ENCODE results near the gene CSNK2A3.
"Not testable (repeated sequence)": the region's sequence is repeated elsewhere in the genome, so short reads cannot be mapped to it uniquely, and the experiment has no call there.

Gene CSNK2A3

DNA sequence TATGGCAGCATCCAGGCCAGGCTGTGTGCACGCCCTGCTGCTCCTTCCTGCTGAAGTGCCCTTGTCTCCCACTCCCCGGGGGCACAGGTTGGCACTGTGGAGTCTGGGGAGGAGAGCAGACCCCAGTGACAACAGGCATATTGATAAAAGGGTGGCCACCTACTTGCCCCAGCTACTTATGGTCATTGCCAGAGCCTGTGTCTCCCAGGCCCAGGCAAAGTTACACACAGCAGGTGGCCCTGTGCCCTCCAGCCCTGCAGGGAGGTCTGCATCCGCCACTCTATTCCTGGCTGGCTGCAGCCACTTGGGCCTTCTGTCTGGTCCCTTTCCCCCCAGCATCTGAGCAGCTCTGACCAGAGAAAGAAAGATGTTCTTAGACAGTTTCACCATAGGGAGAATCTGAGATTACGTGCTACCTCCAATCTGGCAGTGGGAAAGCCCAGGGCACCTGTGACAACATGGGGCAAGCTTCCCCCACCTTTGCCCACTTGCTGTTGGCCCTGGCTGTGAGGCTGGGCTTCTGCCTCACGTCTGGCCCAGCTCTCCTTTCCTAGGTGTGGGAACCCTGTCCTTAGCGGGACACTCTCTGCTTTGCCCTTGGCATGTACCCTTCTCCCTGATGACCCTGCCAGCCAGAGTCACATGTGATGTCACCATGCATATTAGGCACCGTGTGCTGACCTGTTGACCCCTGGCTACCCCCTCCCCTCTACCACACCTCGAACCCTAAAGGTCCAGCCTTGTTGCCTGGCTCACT is 25.3 kb upstream of the CSNK2A3 start:
- no peak for DNase-seq

DNA sequence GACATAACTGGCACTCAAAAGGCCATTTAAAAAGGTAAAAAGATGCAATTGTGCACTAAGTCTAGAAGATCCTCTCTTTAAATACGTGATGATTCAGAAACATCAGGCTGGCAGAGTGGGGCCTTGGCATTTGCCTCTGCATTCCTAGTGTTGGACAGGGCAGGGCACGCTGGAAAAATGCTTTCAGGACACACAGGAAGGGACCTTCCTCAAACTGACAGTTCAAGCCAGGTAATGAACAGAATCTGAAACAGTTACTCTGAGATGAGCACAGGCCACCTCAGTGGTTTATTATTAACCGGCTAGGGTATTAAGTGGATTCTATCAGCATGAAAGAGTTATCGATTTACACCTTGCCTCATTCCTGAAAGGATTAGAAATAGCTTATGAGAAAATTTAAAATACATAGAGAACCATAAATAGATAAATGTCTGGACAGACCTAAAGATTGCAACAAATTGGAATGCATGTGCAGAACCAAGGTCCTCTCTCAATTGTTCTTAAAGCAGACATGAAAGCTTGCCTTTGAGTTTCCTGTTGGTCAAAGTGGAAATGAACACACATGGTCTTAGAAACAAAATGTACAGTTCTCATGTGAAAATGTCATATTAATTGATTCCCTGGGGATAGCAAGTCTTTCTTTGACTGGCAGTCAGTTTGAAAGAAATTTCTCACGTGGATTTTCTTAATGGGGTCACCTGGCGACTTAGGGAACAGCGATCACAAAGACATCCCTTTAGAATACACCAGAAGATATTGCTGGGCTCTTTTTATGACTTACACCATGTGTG is 21.5 kb upstream of the CSNK2A3 start:
- no peak for DNase-seq

DNA sequence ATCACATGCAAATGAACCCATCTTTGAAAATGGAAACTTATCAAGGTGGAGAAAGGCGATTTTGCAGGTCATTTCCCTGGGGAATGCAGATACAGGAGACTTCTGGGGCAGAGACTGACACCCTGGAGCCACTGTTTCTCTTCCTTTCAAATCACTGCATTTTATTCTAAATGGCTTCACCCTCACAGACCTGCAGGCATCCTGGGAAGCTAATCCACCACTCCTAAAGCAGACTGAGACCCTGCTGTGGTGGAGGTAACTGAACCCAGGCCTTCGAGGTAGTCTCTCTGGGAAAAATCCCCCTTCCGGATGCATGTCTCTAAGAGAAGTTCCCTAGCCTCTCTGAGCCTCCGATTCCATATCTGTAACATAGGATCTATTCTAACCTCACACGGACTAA is 20.9 kb upstream of the CSNK2A3 start:
- DNase-seq: no peak

DNA sequence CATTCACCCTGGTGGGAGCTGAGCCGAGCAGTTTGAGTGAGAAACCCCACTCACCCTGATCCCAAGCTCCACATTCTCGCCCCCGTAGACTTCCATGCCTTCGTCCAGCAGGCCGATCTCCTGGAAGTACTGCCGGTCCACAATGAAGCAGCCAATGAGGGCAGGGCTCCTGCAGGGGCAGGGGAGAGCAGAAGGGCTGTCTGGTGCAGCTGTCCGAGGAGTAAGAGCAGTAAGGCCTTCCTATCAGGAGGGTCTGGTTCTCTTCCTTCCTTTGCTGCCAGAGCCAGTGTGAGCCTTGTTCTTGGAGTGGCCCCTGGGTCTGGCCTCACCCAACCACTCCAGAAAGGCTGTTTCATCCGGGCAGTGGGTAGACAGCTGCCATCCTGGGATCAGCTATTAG is 19.4 kb upstream of the CSNK2A3 start:
- DNase-seq: no peak

DNA sequence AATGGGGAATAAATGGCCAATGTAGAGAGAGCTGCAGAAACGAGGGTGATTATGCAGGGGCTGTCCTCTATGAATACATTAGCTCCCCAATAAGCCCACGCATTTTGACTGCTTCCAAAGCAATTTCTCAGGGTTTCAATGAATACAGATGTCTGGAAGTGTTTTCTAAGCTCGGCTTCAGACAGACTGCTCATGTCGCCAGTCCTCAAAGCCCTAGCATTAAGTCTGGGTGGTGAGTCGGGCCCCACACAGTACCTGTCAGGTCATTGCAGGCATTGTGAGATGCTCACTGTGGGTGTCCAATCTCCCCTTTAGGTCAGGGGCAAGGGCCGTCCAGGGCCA is 17.9 kb upstream of the CSNK2A3 start:
- no peak for DNase-seq

DNA sequence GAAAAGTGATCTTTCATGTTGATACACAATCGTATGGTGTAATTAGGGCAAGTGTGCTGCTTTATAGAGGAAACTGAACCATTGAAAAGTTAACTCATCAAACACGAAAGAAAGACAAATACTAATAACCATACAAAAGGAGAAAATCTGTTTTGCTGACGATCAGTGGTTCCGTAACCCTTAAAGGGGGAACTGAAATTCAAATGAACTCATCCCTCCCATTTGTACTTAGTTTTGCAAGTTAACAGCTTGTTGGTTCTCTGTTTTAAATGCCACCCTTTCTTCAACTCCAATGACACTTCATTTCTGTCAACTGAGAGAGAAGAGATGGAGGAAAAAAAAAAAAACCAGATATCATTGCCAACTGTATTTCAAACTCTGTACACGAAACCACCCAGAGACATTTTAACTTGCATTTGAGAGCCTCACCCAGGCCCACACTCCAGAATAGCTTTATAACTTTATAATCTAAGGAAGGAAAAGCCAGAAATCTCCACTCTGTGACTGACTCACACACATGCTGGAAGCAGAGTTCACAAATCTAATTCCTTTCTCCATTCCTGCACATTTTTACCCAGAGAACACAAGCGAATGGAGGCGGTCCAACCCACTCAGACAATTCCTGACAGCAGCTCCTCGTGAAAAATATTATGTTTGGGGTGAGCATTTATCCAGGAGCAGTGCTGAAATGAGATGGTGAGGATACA is 17.4 kb upstream of the CSNK2A3 start:
- no peak for DNase-seq

DNA sequence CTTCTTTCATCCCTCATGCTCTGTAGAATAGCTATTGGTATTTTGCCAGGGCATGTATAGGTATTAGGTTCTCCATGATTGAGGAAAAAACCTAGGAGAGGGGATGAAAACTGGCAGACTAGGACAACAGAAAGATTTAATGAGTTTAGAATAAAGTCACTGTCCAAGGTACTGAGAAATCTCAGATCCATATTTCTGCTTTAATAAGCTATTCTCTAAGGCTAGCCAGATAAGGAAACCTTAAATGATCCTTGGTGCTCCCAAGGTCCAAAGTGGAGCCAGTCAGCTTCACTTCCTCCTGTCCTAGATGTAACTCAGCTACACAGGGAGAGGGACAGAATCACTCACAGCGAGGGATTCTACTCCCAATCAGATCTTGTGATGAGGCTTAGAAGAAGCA is 13.7 kb upstream of the CSNK2A3 start:
- DNase-seq: no peak

DNA sequence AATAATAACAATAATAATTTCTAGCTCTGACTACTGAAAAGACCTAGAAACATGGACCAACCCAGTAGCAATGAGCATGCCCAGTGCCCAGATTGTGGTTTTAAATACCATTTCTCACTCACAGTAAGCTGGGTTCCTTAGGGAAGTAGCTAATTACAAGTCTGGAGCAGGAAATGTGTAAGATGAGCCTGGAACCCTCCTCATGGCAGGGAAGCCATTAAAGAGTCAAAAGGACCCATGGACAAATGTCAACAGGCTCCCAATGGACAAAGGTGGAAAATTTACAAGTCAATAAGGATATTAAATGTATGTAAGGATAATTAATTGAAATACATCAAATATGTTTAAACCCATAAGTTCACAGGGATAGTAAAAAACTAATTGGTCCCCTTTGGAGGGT is 10.6 kb upstream of the CSNK2A3 start:
- no peak for DNase-seq

DNA sequence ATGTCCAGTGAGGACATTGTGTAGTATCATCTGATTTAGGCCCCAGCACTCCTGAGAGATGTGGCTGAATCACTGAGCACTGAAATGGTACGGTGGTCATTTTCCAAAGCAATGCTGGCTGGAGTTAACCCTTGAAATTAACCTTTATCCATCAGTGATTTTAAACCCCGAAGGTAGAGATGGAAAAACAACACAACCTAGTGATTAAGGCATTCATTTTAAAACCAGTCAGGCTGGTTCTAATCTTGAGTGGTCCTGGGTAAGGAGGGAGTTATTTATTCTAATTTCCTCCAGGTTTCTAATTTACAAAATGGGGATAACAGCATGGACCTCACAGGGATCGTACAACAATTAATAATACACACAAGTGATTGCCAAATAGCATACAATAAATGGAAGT is 6.6 kb upstream of the CSNK2A3 start:
- DNase-seq: no peak

DNA sequence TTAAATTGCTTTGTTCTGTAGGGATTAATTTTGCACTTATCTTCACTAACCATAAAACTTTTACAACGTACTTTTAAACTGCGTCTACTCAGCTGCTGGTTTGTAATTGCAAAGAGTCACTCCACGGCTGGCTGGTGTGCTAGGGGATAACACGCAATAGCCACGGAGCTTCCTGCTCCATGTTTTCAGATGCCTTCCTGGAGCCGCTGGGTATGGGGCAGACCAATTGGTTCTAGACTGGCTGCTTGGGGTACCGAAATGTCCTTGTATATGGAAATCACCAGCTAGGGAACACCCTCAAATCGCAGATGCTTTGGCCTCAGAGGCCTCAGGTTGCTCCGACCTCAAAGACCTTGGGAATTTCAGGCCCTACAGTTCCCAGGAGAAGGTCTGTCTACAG is 3.8 kb upstream of the CSNK2A3 start:
- DNase-seq: no peak

DNA sequence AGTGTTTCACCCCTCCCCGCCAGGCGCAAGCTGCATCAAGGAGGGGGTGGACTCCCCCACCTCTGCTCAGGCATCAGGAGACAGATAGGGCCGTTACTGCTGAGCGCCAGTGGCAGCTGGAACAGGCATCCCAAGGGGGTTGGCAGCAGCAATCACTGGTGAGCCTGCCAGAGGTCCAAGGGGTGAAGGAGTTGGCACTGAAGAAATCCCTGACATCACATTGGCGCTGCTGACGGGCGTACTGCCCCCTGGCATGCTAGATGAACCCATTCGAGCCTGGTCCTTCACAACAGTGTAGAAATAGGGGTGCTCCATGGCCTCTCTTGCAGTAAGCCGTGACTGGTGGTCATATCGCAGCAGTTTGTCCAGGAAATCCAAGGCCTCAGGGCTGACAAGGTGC is 1.2 kb downstream of the CSNK2A3 start:
- not testable (repeated sequence) for DNase-seq

DNA sequence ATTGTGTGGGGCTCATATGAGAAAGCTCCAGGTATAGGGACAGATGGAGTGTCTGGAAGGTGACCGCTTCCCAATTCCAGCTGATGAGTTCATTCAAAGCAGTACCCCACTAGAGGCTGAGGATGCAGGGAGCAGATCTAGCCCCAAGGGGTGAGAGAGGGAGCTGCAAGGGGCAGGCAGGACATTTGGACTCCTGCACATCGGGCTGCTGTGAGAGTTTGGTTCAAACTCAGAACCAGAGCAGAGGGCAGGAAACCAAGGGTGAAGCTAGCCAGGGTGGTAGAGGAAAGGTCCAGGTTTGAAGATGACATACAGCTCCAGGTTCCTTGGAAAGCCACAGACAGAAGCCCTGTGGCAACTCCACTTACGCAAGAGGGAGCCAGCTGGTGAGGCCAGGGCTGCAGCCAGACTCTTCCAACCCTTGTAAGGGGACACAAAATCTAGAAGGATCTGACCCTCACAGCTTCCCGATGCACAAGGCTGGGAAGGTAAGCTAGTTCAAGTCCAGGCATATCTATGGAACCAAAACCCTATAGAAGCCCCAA is 1.9 kb downstream of the CSNK2A3 start:
- DNase-seq: no peak

DNA sequence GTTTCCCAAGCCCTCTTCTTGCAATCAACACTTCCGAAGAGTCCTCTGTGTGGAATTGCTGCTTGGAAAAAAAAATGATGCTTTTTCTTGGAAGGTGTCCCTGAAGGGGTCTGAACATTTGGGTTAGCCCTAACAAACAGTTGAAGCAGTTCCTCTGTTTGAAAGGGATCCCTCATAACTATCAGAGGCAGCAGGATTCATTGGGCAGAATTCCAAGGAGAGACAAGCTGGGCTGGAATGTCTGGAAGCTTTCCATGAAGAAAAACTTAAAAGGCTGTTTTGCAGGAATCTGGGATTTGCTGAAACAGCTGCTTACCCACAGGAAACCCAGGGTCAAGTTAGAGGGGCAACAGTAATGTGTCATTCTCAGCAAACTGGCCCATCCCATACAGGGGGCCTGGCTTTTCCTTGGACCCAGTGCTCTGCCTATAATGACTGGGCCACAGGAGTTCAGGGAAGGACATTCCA is 3.1 kb downstream of the CSNK2A3 start:
- no peak for DNase-seq

DNA sequence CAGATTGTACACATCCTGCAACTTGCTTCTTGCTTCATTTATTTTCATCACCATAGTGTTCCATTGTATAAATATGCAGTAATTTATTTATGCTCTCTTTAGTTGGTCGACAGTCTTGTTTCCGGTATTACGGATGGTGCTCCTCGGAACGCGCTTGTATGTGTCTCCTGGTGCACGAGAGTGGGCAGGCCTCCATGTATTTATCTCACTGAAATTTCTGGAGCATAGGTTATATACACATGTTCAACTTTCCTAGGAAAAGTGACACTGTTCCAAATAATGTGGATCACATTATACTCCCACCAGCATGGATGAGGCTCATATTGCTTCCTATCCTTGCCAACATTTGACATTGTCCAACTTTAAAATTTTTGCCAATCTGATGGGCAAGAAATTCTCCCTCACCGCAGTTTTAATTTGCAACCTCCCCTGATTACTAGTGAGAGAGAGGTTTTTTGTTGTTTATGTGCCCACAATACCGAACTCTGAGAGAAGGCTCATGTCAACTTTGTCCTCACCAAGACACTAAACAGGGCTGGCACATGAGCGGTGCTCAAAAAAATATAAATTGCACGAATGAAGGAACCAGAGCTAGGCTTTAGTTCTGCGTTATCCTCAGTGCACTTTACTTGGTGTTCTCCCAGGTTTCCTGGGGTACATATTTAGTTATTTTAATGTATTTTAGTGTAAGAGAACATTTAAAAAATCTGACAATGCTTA is 3.8 kb downstream of the CSNK2A3 start:
- no peak for DNase-seq

DNA sequence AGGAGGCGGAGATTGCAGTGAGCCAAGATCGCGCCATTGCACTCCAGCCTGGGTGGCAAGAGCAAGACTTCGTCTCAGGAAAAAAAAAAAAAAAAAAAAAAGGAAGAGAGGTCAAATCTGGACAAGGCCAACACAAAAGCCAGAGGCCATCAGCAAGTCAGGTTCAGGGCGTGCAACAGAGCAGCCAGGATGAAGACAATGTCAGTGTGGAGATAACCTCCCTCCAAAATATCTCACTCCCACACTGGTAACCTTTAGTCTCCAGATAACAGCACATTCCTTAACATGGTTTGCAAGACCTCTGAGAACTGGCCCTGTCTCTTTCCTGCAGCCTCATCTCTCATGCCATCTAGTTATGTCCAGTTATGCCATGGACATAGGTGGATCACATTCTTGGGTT is 4.7 kb downstream of the CSNK2A3 start:
- no peak for DNase-seq

DNA sequence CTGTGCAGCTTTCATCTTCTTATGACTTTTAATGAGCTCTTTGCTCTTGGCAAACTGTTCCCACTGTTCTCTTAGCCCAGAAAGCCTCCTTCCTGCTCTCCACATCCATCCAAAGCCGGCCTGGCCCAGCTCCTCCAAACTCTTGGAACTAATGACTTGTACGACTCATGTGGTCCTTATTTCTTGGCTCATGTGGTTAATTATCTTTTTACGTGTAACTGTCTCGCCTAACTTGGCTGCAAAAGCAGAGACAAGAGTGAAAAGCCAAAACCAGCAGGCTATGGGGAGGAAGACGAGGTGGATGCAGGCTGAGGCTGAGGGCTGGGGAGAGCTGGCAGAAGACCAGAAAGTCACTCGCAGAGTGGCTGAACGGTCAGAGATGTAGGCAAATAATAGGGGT is 5.5 kb downstream of the CSNK2A3 start:
- DNase-seq: no peak

DNA sequence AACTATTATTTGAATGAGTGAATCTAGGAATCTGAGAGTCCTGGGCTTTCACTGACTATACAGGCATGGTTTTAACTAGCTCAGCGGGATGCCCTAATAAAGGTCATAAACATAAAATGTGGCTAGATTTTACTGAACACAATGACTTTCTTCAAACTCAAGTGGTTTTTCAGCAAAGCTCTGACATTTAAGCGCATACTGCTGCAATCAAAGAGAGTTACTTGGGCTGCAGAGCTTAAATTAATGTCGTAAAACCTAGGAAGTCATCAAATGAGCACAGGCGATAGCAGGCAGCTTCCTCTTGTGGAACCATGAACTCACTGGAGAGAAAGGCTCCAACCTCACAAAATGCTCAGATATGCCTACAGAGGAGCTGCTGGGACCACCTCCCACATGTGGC is 6.7 kb downstream of the CSNK2A3 start:
- DNase-seq: no peak

DNA sequence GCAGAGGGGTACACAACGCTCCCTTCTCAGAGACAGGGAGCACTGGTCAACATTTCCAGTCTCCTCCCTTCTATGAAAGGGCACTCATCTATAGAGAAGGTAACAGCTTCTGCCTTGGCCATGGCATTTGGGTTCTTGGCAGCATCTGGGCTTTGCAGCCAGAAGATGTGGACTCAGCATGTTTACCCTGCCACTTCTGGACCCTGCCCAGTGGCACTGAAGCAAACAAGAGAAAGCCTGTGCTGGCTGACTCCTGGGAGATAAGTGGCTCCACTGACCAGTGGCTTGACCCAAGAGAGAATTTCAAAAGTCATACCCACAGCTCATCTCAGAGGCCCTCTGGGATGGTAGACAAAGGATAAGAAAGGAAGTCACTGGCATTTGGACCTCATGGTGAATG is 8.0 kb downstream of the CSNK2A3 start:
- no peak for DNase-seq

DNA sequence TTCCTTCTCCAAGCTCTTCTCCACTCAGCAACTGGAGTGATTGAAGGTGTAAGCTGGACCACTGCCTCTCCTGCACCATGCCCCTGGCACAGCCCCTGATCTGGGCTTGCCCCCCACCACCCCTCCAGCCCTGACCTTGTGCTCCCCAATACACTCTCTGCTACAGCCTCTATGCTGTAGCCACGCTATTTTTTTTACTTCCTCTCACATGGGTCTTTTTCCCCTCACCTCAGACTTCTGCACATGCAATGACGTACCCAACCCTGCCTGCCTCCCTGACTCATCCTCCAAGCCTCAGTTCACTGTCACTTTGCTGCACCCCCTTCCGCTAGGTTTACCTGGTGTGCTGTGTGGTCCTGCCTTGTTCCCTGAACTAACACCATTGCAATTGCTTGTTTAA is 9.0 kb downstream of the CSNK2A3 start:
- DNase-seq: no peak

DNA sequence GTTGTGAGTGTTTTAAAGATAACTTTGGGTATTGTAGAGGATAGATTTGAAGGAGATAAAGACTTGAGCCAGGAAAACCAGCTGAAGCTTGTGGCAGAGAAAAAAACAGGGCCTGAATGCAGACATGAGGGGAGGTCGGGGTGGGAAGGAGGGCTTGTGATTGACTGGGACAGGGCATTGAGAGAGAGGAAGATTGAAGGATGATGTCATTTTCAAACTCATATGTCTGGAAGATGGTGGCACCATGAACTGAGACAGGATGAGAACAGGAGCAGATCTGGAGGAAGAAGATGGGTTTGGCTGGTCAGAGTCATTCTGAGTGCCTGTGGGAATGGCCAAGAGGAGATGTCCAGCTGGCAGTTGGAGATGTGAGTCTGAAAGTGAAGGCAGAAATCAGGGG is 14.7 kb downstream of the CSNK2A3 start:
- DNase-seq: no peak

DNA sequence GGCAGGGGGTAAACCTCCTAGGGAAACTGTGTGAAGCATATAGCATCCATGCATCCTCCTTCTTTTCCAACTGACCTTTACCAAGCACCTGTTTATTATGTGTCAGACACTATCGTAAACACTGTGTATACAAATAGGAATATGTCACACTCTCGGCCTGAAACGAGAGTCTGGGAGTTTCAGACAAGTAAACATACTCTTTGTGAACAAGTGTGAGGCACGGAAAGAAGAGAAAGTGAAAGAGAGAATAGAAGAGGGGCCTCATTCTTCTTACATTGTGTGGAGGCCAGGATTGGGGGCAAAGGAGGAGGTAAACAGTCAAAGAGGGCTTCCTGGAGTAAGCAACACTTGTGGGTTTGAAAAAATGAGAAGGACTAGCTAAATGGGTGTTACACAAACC is 16.4 kb downstream of the CSNK2A3 start:
- no peak for DNase-seq

DNA sequence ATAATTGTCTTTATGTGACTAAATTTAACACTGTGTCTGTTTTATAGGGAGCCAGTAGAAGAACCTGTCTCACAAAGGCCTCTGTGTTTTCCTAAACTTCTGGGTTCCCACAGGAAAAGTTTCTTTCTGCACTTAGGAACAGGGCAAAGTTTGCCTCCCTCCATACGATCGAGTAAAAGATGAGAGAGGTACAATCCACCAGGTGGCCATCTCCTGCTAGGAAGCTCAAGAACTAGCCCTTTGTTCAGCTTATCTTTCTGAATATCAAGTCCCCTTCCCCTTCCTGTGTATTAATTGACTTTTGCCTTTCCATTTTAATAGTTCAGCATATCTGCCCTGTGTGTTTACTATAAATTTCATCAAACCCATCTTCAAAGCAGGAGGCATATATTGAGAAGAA is 18.0 kb downstream of the CSNK2A3 start:
- DNase-seq: no peak

DNA sequence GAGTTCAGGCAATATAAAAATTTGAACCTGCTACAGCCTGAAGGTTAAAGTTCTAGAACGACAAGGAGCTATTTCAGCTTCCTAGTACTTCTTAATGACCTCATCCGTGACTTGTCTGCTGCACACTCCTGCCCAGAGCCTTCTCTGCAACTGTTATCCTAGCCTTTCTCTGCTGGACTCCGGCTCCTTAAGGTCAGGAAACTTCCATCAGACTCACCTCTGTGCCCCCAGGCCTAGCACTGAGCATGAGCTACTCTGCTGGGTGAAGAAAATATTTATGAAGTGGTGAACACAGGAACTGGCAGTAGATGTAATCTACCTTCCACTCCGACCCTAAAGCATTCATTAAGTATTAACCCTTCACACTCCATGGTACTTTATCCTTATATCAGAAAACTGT is 18.4 kb downstream of the CSNK2A3 start:
- DNase-seq: no peak

Data from CD4-positive, alpha-beta T cell treated with Interleukin-12 subunit alpha and Interleukin-12 subunit beta, for 1 hour (primary cell).